Measurements from ENCODE around the gene UCP2. TPM values are rescaled to one million over a fixed set of nuclear protein-coding genes. Genes with fewer than 3 reads are reported as not detected.

UCP2 gene
- total and polyA plus RNA-seq, 9 of the 15 experiments (the other 6 are each of a cell fraction or from before 2014, with no cell fraction given), result 19.2 to 216 (median 87.9) TPM

DNA sequence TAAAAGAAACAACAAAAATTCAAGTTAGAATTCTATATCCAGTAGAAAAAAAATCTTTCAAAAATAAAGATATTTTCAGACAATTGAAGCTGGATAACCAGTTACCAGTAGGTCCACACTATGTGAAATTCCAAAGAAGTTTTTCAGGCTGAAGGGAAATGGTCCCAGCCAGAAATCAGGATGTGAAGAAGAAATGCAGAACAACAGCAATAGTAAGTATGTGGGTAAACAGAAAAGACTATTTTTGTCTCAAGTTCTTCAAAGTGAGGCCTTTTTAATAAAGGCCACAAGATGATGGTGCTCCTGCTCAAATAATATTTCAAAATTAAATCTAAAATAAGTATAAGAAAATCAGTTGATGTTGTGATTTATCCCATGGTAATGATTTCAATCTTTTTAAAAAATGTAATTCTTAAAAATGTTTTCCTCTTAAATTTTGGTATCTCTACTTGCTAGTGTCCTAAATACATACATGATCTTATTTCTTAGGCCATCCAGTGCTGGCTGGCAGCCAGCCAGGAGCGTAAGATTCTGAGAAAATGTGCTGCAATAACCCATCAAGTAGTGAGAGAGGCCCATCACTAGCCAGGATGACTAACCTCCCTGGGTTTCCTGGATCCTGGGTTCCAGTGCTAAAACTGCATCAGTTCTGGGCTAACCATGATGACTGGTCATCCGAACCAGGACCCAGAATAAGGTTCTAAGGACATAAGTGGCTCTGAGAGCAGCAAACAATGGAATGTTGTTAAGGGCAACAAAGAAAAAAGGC, 41.8 kb upstream of the UCP2 start (continued):
- TF ChIP-seq, protein P1, sequence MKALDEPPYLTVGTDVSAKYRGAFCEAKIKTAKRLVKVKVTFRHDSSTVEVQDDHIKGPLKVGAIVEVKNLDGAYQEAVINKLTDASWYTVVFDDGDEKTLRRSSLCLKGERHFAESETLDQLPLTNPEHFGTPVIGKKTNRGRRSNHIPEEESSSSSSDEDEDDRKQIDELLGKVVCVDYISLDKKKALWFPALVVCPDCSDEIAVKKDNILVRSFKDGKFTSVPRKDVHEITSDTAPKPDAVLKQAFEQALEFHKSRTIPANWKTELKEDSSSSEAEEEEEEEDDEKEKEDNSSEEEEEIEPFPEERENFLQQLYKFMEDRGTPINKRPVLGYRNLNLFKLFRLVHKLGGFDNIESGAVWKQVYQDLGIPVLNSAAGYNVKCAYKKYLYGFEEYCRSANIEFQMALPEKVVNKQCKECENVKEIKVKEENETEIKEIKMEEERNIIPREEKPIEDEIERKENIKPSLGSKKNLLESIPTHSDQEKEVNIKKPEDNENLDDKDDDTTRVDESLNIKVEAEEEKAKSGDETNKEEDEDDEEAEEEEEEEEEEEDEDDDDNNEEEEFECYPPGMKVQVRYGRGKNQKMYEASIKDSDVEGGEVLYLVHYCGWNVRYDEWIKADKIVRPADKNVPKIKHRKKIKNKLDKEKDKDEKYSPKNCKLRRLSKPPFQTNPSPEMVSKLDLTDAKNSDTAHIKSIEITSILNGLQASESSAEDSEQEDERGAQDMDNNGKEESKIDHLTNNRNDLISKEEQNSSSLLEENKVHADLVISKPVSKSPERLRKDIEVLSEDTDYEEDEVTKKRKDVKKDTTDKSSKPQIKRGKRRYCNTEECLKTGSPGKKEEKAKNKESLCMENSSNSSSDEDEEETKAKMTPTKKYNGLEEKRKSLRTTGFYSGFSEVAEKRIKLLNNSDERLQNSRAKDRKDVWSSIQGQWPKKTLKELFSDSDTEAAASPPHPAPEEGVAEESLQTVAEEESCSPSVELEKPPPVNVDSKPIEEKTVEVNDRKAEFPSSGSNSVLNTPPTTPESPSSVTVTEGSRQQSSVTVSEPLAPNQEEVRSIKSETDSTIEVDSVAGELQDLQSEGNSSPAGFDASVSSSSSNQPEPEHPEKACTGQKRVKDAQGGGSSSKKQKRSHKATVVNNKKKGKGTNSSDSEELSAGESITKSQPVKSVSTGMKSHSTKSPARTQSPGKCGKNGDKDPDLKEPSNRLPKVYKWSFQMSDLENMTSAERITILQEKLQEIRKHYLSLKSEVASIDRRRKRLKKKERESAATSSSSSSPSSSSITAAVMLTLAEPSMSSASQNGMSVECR (CRISPR knock-in tag; IDR thresholded peaks at IDR 0.05), result no peak
- no peak for TF ChIP-seq ZNF12 (CRISPR knock-in tag; IDR thresholded peaks at IDR 0.05)
- peak; percentile 70 for TF ChIP-seq FOSL1 (tag; conservative IDR thresholded peaks at IDR 0.05)
- TF ChIP-seq, protein P2, sequence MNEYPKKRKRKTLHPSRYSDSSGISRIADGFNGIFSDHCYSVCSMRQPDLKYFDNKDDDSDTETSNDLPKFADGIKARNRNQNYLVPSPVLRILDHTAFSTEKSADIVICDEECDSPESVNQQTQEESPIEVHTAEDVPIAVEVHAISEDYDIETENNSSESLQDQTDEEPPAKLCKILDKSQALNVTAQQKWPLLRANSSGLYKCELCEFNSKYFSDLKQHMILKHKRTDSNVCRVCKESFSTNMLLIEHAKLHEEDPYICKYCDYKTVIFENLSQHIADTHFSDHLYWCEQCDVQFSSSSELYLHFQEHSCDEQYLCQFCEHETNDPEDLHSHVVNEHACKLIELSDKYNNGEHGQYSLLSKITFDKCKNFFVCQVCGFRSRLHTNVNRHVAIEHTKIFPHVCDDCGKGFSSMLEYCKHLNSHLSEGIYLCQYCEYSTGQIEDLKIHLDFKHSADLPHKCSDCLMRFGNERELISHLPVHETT (CRISPR knock-in tag; conservative IDR thresholded peaks at IDR 0.05 in 1 of 2, IDR thresholded peaks at IDR 0.05 in 1 of 2), result no peak
- TF ChIP-seq NBN (IDR thresholded peaks at IDR 0.05; ENCODE audit: low read depth), result no peak
- no peak for TF ChIP-seq BRCA1 (IDR thresholded peaks at IDR 0.05)
- TF ChIP-seq BRCA1 (CRISPR knock-in tag; IDR thresholded peaks at IDR 0.05), result no peak
- peak in 1 of 2 experiments; percentile 28; a peak in 1 of 4 replicates for TF ChIP-seq KDM1A (IDR thresholded peaks at IDR 0.05)
- TF ChIP-seq PCBP2 (IDR thresholded peaks at IDR 0.05; ENCODE audit: low read depth, low read length, poor library complexity, severe bottlenecking), result no peak
- TF ChIP-seq ZNF696 (CRISPR knock-in tag; conservative IDR thresholded peaks at IDR 0.05), result no peak
- no peak for TF ChIP-seq ZNF644 (tag; IDR thresholded peaks at IDR 0.05; ENCODE audit: low read depth)
- TF ChIP-seq MECOM (CRISPR knock-in tag; IDR thresholded peaks at IDR 0.05), result no peak
- TF ChIP-seq, protein P3, sequence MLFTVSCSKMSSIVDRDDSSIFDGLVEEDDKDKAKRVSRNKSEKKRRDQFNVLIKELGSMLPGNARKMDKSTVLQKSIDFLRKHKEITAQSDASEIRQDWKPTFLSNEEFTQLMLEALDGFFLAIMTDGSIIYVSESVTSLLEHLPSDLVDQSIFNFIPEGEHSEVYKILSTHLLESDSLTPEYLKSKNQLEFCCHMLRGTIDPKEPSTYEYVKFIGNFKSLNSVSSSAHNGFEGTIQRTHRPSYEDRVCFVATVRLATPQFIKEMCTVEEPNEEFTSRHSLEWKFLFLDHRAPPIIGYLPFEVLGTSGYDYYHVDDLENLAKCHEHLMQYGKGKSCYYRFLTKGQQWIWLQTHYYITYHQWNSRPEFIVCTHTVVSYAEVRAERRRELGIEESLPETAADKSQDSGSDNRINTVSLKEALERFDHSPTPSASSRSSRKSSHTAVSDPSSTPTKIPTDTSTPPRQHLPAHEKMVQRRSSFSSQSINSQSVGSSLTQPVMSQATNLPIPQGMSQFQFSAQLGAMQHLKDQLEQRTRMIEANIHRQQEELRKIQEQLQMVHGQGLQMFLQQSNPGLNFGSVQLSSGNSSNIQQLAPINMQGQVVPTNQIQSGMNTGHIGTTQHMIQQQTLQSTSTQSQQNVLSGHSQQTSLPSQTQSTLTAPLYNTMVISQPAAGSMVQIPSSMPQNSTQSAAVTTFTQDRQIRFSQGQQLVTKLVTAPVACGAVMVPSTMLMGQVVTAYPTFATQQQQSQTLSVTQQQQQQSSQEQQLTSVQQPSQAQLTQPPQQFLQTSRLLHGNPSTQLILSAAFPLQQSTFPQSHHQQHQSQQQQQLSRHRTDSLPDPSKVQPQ (CRISPR knock-in tag; IDR thresholded peaks at IDR 0.05; ENCODE audit: borderline replicate concordance), result no peak
- no peak for TF ChIP-seq GTF2F1 (IDR thresholded peaks at IDR 0.05; ENCODE audit: low read depth, low read length)
- TF ChIP-seq NRF1 (conservative IDR thresholded peaks at IDR 0.05 in 1 of 2, IDR thresholded peaks at IDR 0.05 in 1 of 2), result no peak
- TF ChIP-seq NELFE (IDR thresholded peaks at IDR 0.05; ENCODE audit: insufficient read depth, insufficient read length), result no peak
- TF ChIP-seq EP300 (IDR thresholded peaks at IDR 0.05; ENCODE audit: low read length), result peak; percentile 24; the same call in 1 of the 2 replicates
- TF ChIP-seq HMG20A (CRISPR knock-in tag; conservative IDR thresholded peaks at IDR 0.05), result no peak
- no peak for TF ChIP-seq KLF1 (tag; IDR thresholded peaks at IDR 0.05)
- TF ChIP-seq OTX1 (CRISPR knock-in tag; IDR thresholded peaks at IDR 0.05), result no peak

Measured in K562 (cell line).